Brain microvascular endothelial cell (primary cell): ENCODE measurements around the gene ACO2.

Experiments
- DNase-seq: peaks from one replicate; pipeline ENCODE4 v3.0.0-alpha.2; 2020
- H3K27ac ChIP-seq: fragments of 250-450 bp; sonication (Bioruptor Pico); 2 replicates; pipeline ENCODE4 v1.5.1; 2020; ENCODE audit warnings: mild to moderate bottlenecking, moderate library complexity
- H3K27me3 ChIP-seq: fragments of 250-450 bp; sonication (Bioruptor Pico); replicated peaks from 2 replicates; pipeline ENCODE4 v1.5.1; 2020; ENCODE audit warnings: mild to moderate bottlenecking
- H3K36me3 ChIP-seq: fragments of 250-450 bp; sonication (Bioruptor Pico); replicated peaks from 2 replicates; pipeline ENCODE4 v1.5.1; 2020; ENCODE audit warnings: mild to moderate bottlenecking
- H3K4me3 ChIP-seq: 2 replicates; pipeline ENCODE4 v1.5.1; 2011; ENCODE audit warnings: low read depth, mild to moderate bottlenecking, control low read depth, low read length, moderate library complexity
- CTCF ChIP-seq: IDR thresholded peaks from 2 replicates; pipeline ENCODE4 v1.5.1; 2011; ENCODE audit warnings: low read depth, mild to moderate bottlenecking, moderate library complexity, low read length, control low read depth, inconsistent platforms; ENCODE audit errors: missing control alignments
- in situ Hi-C: cut with HindIII; loops from 2 replicates; pipeline ENCODE4 v1.10.0; 2017; ENCODE audit warnings: low sequenced_read_pairs, low pct_ligation_motif_present

The ACO2 gene

GRCh38 chr22:41539146-41540005 lies 70.5 kb downstream of the ACO2 start:
- H3K36me3 ChIP-seq = peaks cover 7% of the 10 kb centered on the region
- H3K4me3 ChIP-seq = no peak overlapping the region
- no peaks in the 10 kb centered on the region for H3K27me3 ChIP-seq
- H3K27ac ChIP-seq = no peak overlapping the region
- TF ChIP-seq CTCF = no peak
- in situ Hi-C loops = no loop called here
- no peak for DNase-seq

- Histone ChIP-seq H3K27ac (no peak overlapping the region), H3K36me3 (peaks cover 7% of the 10 kb centered on the region), H3K4me3 (no peak overlapping the region), H3K27me3 (no peaks in the 10 kb centered on the region)
- no peak for DNase-seq
- in situ Hi-C loops = no loop called here
- no peak for TF ChIP-seq CTCF
Observed at GRCh38 chr22:41540006-41540315, 71.0 kb downstream of the ACO2 start.

- no peak overlapping the region for H3K27ac ChIP-seq
- no peak for TF ChIP-seq CTCF
- H3K27me3 ChIP-seq = no peaks in the 10 kb centered on the region
- no peak for DNase-seq
- in situ Hi-C loops = no loop called here
- no peak overlapping the region for H3K4me3 ChIP-seq
- H3K36me3 ChIP-seq = peaks cover 7% of the 10 kb centered on the region
Observed at GRCh38 chr22:41540365-41540764, 71.4 kb downstream of the ACO2 start.

- Histone ChIP-seq H3K27ac (no peak overlapping the region), H3K36me3 (peaks cover 7% of the 10 kb centered on the region), H3K4me3 (no peak overlapping the region), H3K27me3 (no peaks in the 10 kb centered on the region)
- no peak for TF ChIP-seq CTCF
- DNase-seq = no peak
- in situ Hi-C loops = no loop called here
Observed at GRCh38 chr22:41541484-41541883, 72.6 kb downstream of the ACO2 start.

GRCh38 chr22:41542224-41542623 lies 73.3 kb downstream of the ACO2 start:
- in situ Hi-C loops = no loop called here
- no peak for TF ChIP-seq CTCF
- Histone ChIP-seq H3K27ac (no peak overlapping the region), H3K4me3 (no peak overlapping the region), H3K27me3 (no peaks in the 10 kb centered on the region), H3K36me3 (peaks cover 7% of the 10 kb centered on the region)
- no peak for DNase-seq
